PFSK-1 (cell line): ENCODE data around the gene ANO9.

Experiments used
- FOXP2 ChIP-seq: optimal IDR thresholded peaks from 2 replicates; pipeline ENCODE3; 2011; ENCODE audit warnings: borderline replicate concordance, control low read depth, inconsistent platforms; ENCODE audit not compliant: insufficient read depth; ENCODE audit errors: extremely low read length, extremely low read depth
- POLR2AphosphoS5 ChIP-seq: IDR thresholded peaks from 2 replicates; pipeline ENCODE4 v1.6.1; 2012; ENCODE audit warnings: low read depth, mild to moderate bottlenecking, control low read depth, low read length, moderate library complexity
- SIN3A ChIP-seq: IDR thresholded peaks from 2 replicates; pipeline ENCODE4 v1.6.1; 2012; ENCODE audit warnings: mild to moderate bottlenecking, low read length, moderate library complexity, borderline replicate concordance; ENCODE audit not compliant: insufficient read depth
- TF ChIP-seq, protein P1 (sequence below), 2 experiments: IDR thresholded peaks; 2 replicates each; pipeline versions ENCODE4 v1.6.1 to v1.8.0; 2011 to 2012; ENCODE audit warnings: low read depth in 2 of 2, low read length in 2 of 2, control low read depth in 1 of 2, inconsistent platforms in 1 of 2, mild to moderate bottlenecking in 1 of 2, moderate library complexity in 1 of 2; ENCODE audit not compliant: insufficient read depth in 1 of 2

- TF ChIP-seq POLR2AphosphoS5 (no peak), SIN3A (no peak), FOXP2 (no peak)
- TF ChIP-seq, protein P1, sequence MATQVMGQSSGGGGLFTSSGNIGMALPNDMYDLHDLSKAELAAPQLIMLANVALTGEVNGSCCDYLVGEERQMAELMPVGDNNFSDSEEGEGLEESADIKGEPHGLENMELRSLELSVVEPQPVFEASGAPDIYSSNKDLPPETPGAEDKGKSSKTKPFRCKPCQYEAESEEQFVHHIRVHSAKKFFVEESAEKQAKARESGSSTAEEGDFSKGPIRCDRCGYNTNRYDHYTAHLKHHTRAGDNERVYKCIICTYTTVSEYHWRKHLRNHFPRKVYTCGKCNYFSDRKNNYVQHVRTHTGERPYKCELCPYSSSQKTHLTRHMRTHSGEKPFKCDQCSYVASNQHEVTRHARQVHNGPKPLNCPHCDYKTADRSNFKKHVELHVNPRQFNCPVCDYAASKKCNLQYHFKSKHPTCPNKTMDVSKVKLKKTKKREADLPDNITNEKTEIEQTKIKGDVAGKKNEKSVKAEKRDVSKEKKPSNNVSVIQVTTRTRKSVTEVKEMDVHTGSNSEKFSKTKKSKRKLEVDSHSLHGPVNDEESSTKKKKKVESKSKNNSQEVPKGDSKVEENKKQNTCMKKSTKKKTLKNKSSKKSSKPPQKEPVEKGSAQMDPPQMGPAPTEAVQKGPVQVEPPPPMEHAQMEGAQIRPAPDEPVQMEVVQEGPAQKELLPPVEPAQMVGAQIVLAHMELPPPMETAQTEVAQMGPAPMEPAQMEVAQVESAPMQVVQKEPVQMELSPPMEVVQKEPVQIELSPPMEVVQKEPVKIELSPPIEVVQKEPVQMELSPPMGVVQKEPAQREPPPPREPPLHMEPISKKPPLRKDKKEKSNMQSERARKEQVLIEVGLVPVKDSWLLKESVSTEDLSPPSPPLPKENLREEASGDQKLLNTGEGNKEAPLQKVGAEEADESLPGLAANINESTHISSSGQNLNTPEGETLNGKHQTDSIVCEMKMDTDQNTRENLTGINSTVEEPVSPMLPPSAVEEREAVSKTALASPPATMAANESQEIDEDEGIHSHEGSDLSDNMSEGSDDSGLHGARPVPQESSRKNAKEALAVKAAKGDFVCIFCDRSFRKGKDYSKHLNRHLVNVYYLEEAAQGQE (IDR thresholded peaks at IDR 0.05; ENCODE audit: insufficient read depth in 1 of 2, low read depth in 2 of 2, low read length in 2 of 2), result no peak
Measured at GRCh38 chr11:443542-444199, 1.9 kb upstream of the ANO9 start.
